HG03432 (cell line): ENCODE data around the gene TMEM252.

Experiments used
- ATAC-seq: cut with Tn5 transposase; IDR thresholded peaks from one replicate; pipeline ENCODE4 v1.9.1; 2021; ENCODE audit warnings: mild to moderate bottlenecking, moderate library complexity; ENCODE audit not compliant: unreplicated experiment

Gene TMEM252

GRCh38 chr9:68500457-68501381, 40.0 kb downstream of the TMEM252 start:
- no peak for ATAC-seq

GRCh38 chr9:68498816-68499215, 41.9 kb downstream of the TMEM252 start:
- no peak for ATAC-seq

DNA sequence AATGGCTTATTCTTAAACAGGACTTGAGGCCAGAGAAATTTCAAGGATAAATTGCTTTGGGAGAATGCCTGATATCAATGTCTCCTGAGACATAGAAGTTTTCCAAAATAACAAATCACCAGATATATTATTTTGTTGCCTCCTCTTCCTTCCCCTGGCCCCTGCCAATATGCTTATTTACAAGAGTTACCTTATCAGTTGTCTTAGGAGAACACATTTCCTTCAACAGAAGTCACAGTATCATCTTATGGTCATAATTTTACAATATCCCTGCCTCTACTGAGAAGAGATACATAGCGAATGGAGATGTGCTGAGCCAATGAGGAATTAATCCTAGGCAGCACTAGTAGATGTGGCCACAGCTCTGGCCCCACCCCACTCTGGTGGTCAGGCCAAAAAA, 43.1 kb downstream of the TMEM252 start:
- ATAC-seq: no peak

DNA sequence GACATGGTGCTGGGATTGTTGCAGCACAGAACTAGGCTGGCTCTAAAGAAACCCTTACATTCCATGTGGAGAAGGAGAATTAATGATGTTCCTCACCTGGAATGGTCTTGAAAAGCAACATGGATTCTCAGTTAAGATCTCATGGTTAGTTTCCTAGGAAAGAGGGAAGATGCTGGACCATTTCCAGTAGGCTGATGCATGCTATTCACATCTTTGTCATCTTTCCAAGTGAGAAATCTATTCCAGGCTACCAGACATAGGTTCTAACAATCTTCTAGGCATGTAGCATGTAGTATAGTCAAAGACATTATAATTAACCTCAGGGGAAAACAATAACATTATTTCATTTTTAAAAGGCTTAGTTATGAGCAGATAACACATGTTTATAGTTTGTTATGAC, 44.3 kb downstream of the TMEM252 start:
- no peak for ATAC-seq

GRCh38 chr9:68495247-68495646, 45.4 kb downstream of the TMEM252 start:
- ATAC-seq: no peak

- no peak for ATAC-seq
These were observed 46.6 kb downstream of the TMEM252 start for GRCh38 chr9:68493958-68494577.

DNA sequence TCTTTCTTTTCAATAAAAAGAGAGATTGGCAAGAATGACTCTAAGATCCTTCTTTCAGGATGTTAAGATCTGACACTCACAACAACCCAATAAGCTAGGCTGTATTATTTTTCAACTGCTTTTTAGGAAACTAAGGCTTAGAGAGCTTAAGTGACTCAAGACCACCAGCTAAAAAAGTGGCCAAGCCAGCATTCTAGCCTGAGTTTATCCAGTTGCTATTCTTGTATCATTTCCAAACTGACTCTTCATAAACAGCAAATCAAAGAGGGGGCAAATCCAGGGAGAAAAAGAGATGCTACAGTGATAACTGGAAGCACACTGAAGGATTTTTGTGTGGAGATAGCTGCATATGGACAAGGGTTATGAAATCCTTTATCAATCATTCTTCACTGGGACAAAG, 47.1 kb downstream of the TMEM252 start:
- ATAC-seq: no peak

GRCh38 chr9:68492806-68493205, 47.9 kb downstream of the TMEM252 start:
- no peak for ATAC-seq

DNA sequence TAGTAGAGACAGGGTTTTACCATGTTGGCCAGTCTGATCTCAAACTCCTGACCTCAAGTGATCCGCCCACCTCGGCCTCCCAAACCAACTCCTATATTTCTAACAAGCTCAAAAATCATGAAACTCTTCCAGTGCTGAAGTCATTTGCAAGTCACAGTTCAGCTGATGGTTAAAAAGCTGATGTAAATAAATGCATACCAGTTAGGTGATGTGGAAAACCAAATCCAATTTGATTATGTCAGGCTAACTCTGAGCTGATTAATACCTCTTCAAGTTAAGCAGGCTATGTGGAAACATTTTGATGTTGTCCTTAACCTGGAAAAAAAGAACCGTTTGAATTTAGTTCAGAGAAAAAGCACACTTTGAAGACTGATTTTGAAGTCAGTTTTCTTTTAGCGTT, 51.0 kb downstream of the TMEM252 start:
- ATAC-seq: no peak

- ATAC-seq: no peak
These were observed 52.6 kb downstream of the TMEM252 start for GRCh38 chr9:68488126-68488525.
